CD8-positive, alpha-beta memory T cell (primary cell): Measurements from ENCODE around the gene EIPR1. TPM values are rescaled to one million over a fixed set of nuclear protein-coding genes. Genes with fewer than 3 reads are reported as not detected.

Experiments used
- CTCF ChIA-PET: fragments of 350-600 bp; sonication (Branson Sonifier 250); formaldehyde crosslinking; loops from one replicate; lab custom pipeline; 2021; ENCODE audit warnings: antibody characterized with exemption; lab: Charles Lee
- POLR2A ChIA-PET: fragments of 350-600 bp; sonication (Branson Sonifier 250); formaldehyde crosslinking; loops from one replicate; lab custom pipeline; 2021; ENCODE audit warnings: antibody characterized with exemption; lab: Charles Lee
- DNase-seq, 5 donors: peaks; one replicate each; pipeline versions ENCODE4 v3.0.0 to v3.0.0-alpha.2; 2020 to 2022; ENCODE audit warnings: mixed read lengths in 1 of 5
- H3K27ac ChIP-seq: one replicate; pipeline ENCODE4 v1.7.0; 2013; ENCODE audit warnings: low read depth, mild to moderate bottlenecking, low read length, moderate library complexity
- H3K27me3 ChIP-seq: 2 replicates; pipeline ENCODE4 v1.7.0; 2013; ENCODE audit warnings: low read length, mild to moderate bottlenecking; ENCODE audit not compliant: insufficient read depth, poor library complexity, severe bottlenecking
- H3K36me3 ChIP-seq: 2 replicates; pipeline ENCODE4 v1.7.0; 2013; ENCODE audit warnings: mild to moderate bottlenecking, low read length, moderate library complexity; ENCODE audit not compliant: insufficient read depth
- H3K4me1 ChIP-seq: 2 replicates; pipeline ENCODE4 v1.7.0; 2013; ENCODE audit warnings: mild to moderate bottlenecking, low read length, moderate library complexity; ENCODE audit not compliant: insufficient read depth
- H3K4me3 ChIP-seq: 2 replicates; pipeline ENCODE4 v1.7.0; 2013; ENCODE audit warnings: mild to moderate bottlenecking, low read length
- H3K9me3 ChIP-seq: 2 replicates; pipeline ENCODE4 v1.7.0; 2013; ENCODE audit warnings: mild to moderate bottlenecking, low read length
- H3K27ac Mint-ChIP-seq, 8 donors: one replicate each; pipeline ENCODE4 v1.8.0; 2020 to 2021; ENCODE audit warnings: mixed read lengths in 8 of 8, mild to moderate bottlenecking in 6 of 8, inconsistent platforms in 3 of 8, moderate library complexity in 3 of 8
- H3K27me3 Mint-ChIP-seq, 2 donors: one replicate each; pipeline ENCODE4 v1.8.0; 2020 to 2021; ENCODE audit warnings: mixed read lengths in 2 of 2, mild to moderate bottlenecking in 1 of 2, moderate library complexity in 1 of 2
- H3K36me3 Mint-ChIP-seq, 3 donors: one replicate each; pipeline ENCODE4 v1.8.0; 2020 to 2021; ENCODE audit warnings: mixed read lengths in 3 of 3, inconsistent platforms in 1 of 3, mild to moderate bottlenecking in 1 of 3
- H3K4me1 Mint-ChIP-seq, 3 donors: one replicate each; pipeline ENCODE4 v1.8.0; 2020 to 2021; ENCODE audit warnings: mixed read lengths in 3 of 3, inconsistent platforms in 1 of 3, mild to moderate bottlenecking in 1 of 3
- H3K4me3 Mint-ChIP-seq, 7 donors: one replicate each; pipeline ENCODE4 v1.8.0; 2020 to 2021; ENCODE audit warnings: mixed read lengths in 7 of 7, mild to moderate bottlenecking in 6 of 7, moderate library complexity in 4 of 7, inconsistent platforms in 2 of 7
- H3K9me3 Mint-ChIP-seq, 5 donors: one replicate each; pipeline ENCODE4 v1.8.0; 2020 to 2022; ENCODE audit warnings: mixed read lengths in 5 of 5, mild to moderate bottlenecking in 3 of 5, moderate library complexity in 2 of 5, inconsistent platforms in 1 of 5
- polyA plus RNA-seq: library from polyadenylated mRNA; unstranded; fragments of 300-500 nt; fragmentation: Illumina TruSeq; gene quantifications from one replicate; pipeline ENCODE4 v1.2.3, GENCODE V29; 2021
- total RNA-seq, 2 experiments: library from RNA; stranded (reverse); gene quantifications; one replicate each; pipeline ENCODE4 v1.2.3, GENCODE V29; 2021

EIPR1 gene
- total and polyA plus RNA-seq, 3 experiments from 2014 or later = 39.2 to 43.9 (median 41.6) TPM

GRCh38 chr2:3324404-3325281 is 53.0 kb downstream of the EIPR1 start:
- H3K27me3 Mint-ChIP-seq = no peaks in the 10 kb centered on the region
- no peak overlapping the region for H3K27ac Mint-ChIP-seq
- DNase-seq = no peak
- Histone ChIP-seq H3K4me3 (no peak overlapping the region), H3K36me3 (no peaks in the 10 kb centered on the region), H3K27ac (no peak overlapping the region), H3K27me3 (no peaks in the 10 kb centered on the region), H3K4me1 (no peaks in the 10 kb centered on the region), H3K9me3 (no peaks in the 10 kb centered on the region)
- no peaks in the 10 kb centered on the region for H3K9me3 Mint-ChIP-seq
- H3K4me1 Mint-ChIP-seq = peaks cover 7 to 22% (median 9%) of the 10 kb centered on the region in 3 donors
- ChIA-PET POLR2A (no interaction called here), CTCF (no interaction called here)
- H3K36me3 Mint-ChIP-seq = peaks cover 4 to 41% (median 4%) of the 10 kb centered on the region in 3 donors
- no peak overlapping the region for H3K4me3 Mint-ChIP-seq

GRCh38 chr2:3324036-3324386 is 53.6 kb downstream of the EIPR1 start:
- no peaks in the 10 kb centered on the region for H3K9me3 ChIP-seq
- CTCF ChIA-PET = no interaction called here
- H3K27ac ChIP-seq = no peak overlapping the region

GRCh38 chr2:3323360-3324035 is 54.1 kb downstream of the EIPR1 start:
- no peaks in the 10 kb centered on the region for H3K27me3 ChIP-seq
- no peaks in the 10 kb centered on the region for H3K4me1 ChIP-seq
- no peak overlapping the region for H3K4me3 ChIP-seq
- no peaks in the 10 kb centered on the region for H3K27me3 Mint-ChIP-seq
- no peaks in the 10 kb centered on the region for H3K36me3 ChIP-seq
- no peak overlapping the region for H3K4me3 Mint-ChIP-seq
- H3K27ac ChIP-seq = no peak overlapping the region
- H3K36me3 Mint-ChIP-seq = peaks cover 4 to 51% (median 10%) of the 10 kb centered on the region in 3 donors
- peaks cover 8 to 16% (median 9%) of the 10 kb centered on the region in 3 donors for H3K4me1 Mint-ChIP-seq
- no peaks in the 10 kb centered on the region for H3K9me3 Mint-ChIP-seq
- ChIA-PET POLR2A (no interaction called here), CTCF (no interaction called here)
- H3K9me3 ChIP-seq = no peaks in the 10 kb centered on the region
- H3K27ac Mint-ChIP-seq = peak overlapping the region in 2 of 8 donors; percentile 19 to 23
- no peak for DNase-seq

More at GRCh38 chr2:3324036-3324386, 53.6 kb downstream of the EIPR1 start:
- H3K4me3 Mint-ChIP-seq = no peak overlapping the region
- H3K27me3 ChIP-seq = no peaks in the 10 kb centered on the region
- H3K27me3 Mint-ChIP-seq = no peaks in the 10 kb centered on the region
- peaks cover 7 to 16% (median 9%) of the 10 kb centered on the region in 3 donors for H3K4me1 Mint-ChIP-seq
- peaks cover 4 to 45% (median 5%) of the 10 kb centered on the region in 3 donors for H3K36me3 Mint-ChIP-seq
- peak overlapping the region in 2 of 8 donors; percentile 19 to 23 for H3K27ac Mint-ChIP-seq
- no peaks in the 10 kb centered on the region for H3K9me3 Mint-ChIP-seq
- no peak overlapping the region for H3K4me3 ChIP-seq
- POLR2A ChIA-PET = no interaction called here
- no peaks in the 10 kb centered on the region for H3K4me1 ChIP-seq
- no peaks in the 10 kb centered on the region for H3K36me3 ChIP-seq
- DNase-seq = no peak

DNA sequence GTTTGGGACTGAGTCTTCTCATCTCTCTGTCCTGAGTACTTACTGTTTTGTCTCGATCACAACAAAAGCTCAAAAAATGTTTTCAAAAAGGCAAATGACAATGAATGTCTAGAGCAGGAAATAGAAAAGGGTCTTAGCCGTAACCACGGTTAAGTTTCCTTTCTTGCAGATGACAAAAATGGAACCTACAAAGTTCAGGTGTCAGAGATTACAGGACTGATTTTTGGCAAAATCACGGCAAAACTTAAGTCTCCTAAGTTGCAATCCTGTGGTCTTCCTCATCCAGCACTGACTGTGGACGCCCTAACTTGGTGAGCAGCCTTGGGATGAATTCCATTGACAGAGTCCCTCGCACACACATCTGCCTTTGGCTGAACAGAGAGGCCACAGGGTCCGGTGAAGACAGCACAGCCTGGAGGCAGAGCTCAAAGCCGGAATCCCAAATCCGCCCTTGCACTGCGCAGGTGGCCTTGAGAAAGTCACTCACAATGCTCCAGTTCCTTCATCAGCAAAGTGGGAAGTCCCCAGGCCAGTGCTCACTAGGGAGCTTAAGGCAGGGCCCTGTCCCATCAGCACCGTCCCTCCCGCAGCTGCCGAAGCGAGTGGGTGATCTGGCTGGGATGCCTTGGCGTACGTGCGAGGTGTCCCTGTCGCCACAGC is 55.2 kb downstream of the EIPR1 start:
- no peak for DNase-seq
- CTCF ChIA-PET = no interaction called here
- Histone ChIP-seq H3K27me3 (no peaks in the 10 kb centered on the region), H3K4me3 (no peak overlapping the region), H3K36me3 (no peaks in the 10 kb centered on the region), H3K9me3 (no peaks in the 10 kb centered on the region), H3K4me1 (no peaks in the 10 kb centered on the region), H3K27ac (no peak overlapping the region)
- Mint-ChIP-seq H3K4me1 (peaks cover 8 to 13% (median 9%) of the 10 kb centered on the region in 3 donors), H3K27ac (no peak overlapping the region), H3K9me3 (no peaks in the 10 kb centered on the region), H3K4me3 (no peak overlapping the region), H3K27me3 (no peaks in the 10 kb centered on the region), H3K36me3 (peaks cover 4 to 54% (median 14%) of the 10 kb centered on the region in 3 donors)
- POLR2A ChIA-PET = no interaction called here

GRCh38 chr2:3321825-3322224 is 55.8 kb downstream of the EIPR1 start:
- no peaks in the 10 kb centered on the region for H3K9me3 Mint-ChIP-seq
- H3K9me3 ChIP-seq = no peaks in the 10 kb centered on the region
- POLR2A ChIA-PET = no interaction called here
- CTCF ChIA-PET = no interaction called here
- no peaks in the 10 kb centered on the region for H3K36me3 ChIP-seq
- peaks cover 8 to 13% (median 9%) of the 10 kb centered on the region in 3 donors for H3K4me1 Mint-ChIP-seq
- no peak overlapping the region for H3K27ac ChIP-seq
- H3K27ac Mint-ChIP-seq = no peak overlapping the region
- H3K36me3 Mint-ChIP-seq = peaks cover 4 to 54% (median 14%) of the 10 kb centered on the region in 3 donors
- no peaks in the 10 kb centered on the region for H3K4me1 ChIP-seq
- H3K27me3 Mint-ChIP-seq = no peaks in the 10 kb centered on the region
- H3K27me3 ChIP-seq = no peaks in the 10 kb centered on the region
- DNase-seq = no peak
- H3K4me3 ChIP-seq = no peak overlapping the region
- no peak overlapping the region for H3K4me3 Mint-ChIP-seq

DNA sequence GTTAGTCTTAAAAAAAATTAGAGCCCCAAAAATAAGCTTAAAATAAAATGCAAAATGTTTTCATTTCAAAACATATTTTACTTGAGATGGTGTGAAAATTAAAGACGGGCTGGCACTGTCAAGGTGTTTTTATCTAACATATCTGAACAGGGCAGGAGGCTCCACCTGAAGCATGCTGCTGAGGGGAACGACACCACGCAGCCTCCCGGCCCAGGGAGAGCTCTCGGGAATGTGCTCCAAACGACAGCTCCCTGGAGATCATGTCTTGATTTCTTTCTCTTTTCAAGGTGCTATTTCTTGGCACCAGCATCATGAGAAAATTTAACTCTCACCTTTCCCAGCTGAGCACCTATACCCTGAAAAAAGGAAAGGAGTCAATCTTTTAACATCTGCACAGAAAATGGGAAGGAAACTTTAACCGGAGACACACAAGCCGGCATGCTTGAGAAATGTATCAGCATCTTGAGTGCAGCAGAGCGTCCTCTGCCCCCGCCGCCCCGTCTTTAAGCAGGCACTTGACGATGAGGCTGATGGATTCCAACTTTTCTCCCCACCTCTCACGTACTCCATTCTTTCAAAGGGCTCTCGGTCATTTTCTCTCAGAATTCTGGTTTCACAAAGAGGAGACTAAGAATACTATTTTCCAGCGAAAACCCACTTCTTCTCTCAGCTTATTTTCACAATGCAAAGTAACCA is 56.6 kb downstream of the EIPR1 start:
- H3K27me3 Mint-ChIP-seq = no peaks in the 10 kb centered on the region
- POLR2A ChIA-PET = no interaction called here
- H3K9me3 ChIP-seq = no peaks in the 10 kb centered on the region
- no peak overlapping the region for H3K4me3 ChIP-seq
- peaks cover 8 to 16% (median 14%) of the 10 kb centered on the region in 3 donors for H3K4me1 Mint-ChIP-seq
- peak overlapping the region in 3 of 8 donors; percentile 6 to 60 (median 58) for H3K27ac Mint-ChIP-seq
- no peaks in the 10 kb centered on the region for H3K36me3 ChIP-seq
- H3K27me3 ChIP-seq = no peaks in the 10 kb centered on the region
- peaks cover 4 to 50% (median 14%) of the 10 kb centered on the region in 3 donors for H3K36me3 Mint-ChIP-seq
- no peak for DNase-seq
- H3K4me1 ChIP-seq = no peaks in the 10 kb centered on the region
- H3K4me3 Mint-ChIP-seq = no peak overlapping the region
- CTCF ChIA-PET = no interaction called here
- H3K9me3 Mint-ChIP-seq = no peaks in the 10 kb centered on the region
- no peak overlapping the region for H3K27ac ChIP-seq

DNA sequence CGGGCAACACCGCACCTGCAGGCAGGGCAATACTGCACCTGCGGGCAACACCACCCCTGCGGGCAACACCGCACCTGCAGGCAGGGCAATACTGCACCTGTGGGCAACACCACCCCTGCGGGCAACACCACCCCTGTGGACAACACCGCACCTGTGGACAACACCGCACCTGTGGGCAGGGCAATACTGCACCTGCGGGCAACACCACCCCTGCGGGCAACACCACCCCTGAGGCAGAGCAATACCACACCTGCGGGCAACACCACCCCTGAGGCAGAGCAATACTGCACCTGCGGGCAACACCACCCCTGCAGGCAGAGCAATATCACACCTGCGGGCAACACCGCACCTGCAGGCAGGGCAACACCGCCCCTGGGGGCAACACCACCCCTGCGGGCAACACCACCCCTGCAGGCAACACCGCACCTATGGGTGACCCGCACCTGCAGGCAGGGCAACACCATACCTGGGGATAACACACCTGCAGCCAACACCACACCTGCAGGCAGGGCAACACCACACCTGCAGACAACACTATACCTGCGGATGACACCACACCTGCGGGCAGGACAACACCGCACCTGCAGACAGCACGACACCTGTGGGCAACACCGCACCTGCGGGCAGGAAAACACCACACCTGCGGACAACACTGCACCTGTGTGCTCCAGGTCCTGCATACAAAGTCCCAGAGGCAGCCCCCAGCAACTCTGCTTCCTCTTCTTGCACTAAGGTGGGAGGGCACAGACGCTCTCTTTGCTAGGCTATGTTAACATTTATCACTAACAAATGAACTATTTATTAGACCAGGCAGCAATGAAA is 57.7 kb downstream of the EIPR1 start:
- Histone ChIP-seq H3K27me3 (no peaks in the 10 kb centered on the region), H3K4me1 (no peaks in the 10 kb centered on the region), H3K9me3 (no peaks in the 10 kb centered on the region), H3K4me3 (no peak overlapping the region), H3K36me3 (no peaks in the 10 kb centered on the region), H3K27ac (no peak overlapping the region)
- ChIA-PET POLR2A (no interaction called here), CTCF (no interaction called here)
- Mint-ChIP-seq H3K36me3 (peaks cover 4 to 46% (median 14%) of the 10 kb centered on the region in 3 donors), H3K9me3 (no peaks in the 10 kb centered on the region), H3K27ac (peak overlapping the region in 4 of 8 donors; percentile 41 to 68 (median 56)), H3K4me1 (peaks cover 5 to 14% (median 12%) of the 10 kb centered on the region in 3 donors), H3K4me3 (no peak overlapping the region), H3K27me3 (no peaks in the 10 kb centered on the region)
- no peak for DNase-seq
